NOMO-1 treated with DMSO at 0.1 percent for 48 hours (cell line): ENCODE measurements around the gene PSD2.

Experiments
- DNase-seq: peaks from one replicate; lab custom pipeline; 2025; ENCODE audit not compliant: unreplicated experiment; lab: John Stamatoyannopoulos, UW

The PSD2 gene

DNA sequence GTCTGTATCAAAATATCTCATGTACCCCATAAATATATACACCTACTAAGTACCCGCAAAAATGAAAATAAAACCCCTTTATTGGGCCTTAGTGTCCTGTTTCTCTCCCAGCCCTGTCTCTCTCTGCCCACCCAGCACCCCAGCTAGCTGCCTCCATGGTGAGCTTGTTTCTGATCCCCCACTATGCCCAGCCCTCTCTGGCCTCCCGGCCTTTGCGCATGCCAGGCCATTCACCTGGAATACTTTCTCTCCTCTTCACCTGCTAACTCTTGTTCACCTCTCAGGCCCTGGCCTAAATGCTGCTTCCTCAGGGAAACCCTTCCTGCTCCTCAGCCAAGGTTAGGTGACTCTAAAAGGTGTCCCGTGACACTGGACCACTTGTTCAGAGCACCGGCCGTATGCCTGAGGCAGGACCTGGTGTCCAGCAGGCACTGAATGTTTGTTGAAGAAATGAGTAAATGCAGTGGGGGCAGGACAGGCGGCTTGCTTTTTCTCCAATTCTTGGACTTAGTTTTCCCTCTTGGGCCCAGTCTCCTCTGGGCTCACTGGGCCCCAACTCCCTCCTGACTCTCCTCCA lies 58.5 kb downstream of the PSD2 start:
- no peak for DNase-seq

DNA sequence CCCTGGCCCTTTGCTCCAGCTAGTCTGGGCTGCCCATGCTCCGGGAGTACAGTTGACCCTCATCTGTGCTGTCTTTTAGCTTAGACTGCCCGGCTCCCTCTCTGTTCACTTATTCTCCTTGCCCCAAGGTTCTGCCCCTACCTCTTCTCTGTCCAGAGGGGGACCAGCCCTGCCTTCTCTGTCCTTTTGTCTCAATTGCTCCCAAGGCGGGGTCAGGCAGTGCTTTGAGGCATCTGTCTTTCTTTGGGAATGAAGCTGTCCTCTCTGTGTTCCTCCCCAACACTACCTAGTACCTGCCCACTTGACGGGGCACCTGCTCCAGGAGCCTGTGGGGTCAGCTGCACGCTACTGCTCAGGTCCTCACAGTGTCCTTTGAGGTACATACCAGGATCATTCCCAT lies 59.3 kb downstream of the PSD2 start:
- DNase-seq: no peak

DNA sequence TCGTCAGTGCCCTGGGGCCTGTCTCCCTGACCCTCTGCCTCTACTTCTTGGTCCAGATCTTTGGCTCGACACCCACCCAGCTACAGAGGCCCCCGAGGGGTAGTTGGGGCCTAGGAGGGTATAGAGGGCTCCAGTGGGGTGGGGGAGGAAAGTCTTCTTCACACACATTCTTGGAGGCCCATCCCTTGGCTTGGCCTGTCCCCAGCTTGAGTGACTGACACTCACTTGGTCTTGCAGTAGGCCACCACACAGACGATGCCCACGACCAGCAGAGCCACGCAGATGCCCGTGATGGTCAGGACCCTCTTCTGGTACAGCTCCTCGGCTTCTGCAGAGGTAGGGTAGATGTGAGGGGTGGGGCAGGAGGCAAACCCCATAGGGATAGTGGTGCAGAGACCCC lies 59.8 kb downstream of the PSD2 start:
- DNase-seq: no peak

DNA sequence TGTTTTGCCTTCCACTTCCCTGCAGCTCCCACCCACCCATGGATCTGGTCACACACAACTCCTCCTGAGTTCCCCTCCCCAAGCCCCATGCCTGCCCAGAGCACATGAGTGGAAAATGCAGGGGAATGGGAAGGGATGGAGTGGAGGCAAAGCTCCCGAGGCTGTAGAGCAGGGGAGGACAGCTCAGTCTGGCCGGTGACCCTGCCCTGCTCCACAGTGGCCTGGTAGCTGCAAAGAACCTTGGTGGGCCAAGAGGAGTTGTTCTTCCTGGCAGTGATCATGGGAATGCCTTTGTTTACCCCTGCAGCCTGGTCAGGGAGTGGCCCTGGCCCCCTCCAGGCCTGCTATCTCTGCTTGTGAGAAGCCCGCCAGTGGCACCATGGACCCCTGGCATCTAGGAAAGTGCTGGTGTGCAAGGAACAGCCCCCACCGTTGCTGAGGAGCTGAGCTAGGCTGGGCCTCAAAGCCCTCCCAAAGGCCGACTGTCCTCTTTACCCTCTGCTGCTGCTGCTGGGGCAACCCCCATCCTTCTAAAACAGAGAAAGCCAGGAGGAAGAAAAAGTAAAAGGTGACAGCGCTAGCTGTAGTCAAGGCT lies 60.4 kb downstream of the PSD2 start:
- DNase-seq: no peak

DNA sequence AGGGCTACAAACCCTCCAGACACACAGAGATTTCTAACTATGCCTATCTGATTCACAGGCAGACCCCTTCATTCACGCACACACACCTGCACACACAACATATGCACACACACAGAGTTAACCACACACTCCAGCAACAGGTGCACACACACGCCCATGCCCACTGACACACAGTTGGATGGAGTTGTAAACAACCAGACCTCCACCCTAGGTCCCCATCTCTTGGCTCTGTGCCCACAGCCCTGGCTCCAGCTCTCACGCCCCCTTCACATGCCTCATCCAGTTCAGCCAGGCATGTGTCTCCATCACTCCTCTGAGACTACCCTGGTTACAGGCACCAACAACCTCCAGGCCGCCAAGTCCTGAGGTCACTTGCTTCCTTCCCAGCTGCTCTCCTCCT lies 61.1 kb downstream of the PSD2 start:
- DNase-seq: no peak

DNA sequence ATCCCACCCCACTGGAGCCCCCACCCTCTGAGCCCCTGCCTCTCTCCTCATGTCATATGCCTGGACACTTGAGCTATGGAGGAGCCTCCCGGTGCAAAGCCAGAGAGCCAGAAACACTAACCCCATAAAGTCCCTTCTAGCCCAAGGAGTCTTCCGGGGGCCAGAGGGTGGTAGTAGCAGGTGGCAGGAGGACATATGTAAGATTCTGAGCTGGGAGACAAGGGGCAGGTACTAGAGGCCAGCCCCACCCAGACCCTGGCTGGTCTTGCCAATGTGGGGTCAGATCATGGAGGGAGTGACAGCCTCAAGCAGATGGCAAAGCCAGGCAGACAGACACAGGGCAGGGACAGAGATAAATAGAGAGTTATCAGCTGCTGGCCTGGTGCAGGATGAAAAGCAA lies 63.4 kb downstream of the PSD2 start:
- no peak for DNase-seq

DNA sequence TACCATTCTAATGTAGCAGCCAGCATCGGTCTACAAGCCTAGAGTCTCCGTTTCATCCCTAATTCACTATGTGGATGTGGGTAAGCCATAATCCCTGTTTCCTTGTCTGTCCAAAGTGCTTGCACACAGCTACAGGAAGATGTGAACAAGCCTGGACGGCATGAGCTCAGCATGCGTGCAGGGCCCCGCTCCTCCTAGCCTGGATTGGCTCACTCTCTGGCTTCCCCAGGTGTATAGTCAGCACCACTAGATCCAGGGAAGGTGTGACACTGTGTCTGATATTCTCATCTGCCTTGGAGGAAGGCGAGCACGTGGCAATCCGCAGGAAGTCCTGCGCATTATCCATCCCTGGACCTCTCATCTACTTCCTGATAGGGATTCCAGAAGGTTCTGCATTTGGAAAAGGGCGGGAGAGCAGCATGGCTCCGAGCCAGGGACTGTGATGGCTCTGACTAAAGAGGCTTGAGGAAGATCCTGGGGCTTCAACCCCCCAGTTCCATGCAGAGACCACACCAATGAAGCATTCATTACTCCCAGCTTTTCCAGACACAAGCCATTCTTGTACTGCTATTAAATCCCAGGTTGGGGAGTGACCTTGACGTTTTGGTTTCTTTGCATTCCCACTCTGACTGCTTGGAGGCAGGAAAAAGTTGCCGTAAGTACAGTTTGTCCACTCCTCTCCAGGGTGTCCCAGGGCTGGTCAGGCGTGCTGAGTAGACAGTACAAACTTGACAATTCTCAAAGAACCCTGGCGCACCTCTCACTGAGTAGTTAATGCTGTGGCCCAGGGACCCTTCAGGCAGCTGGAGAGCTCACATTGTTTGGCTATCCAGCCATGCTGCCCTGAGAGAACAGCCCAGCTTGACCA lies 65.6 kb downstream of the PSD2 start:
- DNase-seq: no peak

DNA sequence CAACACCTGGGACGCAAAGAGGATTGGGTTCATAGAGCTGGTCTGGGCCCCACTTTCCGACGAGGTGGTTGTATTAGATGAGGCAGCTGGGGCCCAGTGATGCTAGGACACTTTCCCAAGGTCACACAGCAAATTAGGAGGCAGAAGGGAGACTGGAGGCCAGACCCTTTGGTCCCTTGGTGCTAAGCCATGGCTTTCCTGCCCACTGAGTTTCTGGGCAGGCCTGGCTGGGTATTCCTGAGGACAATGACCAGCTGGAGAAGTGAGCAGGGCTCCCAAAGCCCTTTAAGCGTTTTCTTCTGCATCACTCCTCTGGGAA lies 66.2 kb downstream of the PSD2 start:
- DNase-seq: no peak

DNA sequence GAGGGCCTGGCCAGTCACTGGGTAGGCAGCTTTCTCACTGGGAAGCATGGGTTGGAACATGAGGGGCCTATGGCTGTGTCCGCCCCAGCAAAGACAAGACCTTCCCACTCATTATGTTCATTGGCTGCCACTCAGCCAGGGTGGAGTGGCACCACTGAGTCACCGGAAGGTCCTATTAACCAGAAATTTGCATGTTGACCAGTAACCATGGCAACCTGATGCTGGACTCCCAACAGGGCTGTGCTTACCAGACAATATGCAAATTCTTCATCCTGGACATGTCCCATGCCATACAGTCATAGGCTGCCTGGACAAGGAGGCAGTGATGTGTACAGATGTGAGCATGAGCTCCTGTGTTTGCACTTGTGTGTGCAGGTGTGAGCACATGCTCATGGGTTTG lies 66.7 kb downstream of the PSD2 start:
- DNase-seq: no peak

DNA sequence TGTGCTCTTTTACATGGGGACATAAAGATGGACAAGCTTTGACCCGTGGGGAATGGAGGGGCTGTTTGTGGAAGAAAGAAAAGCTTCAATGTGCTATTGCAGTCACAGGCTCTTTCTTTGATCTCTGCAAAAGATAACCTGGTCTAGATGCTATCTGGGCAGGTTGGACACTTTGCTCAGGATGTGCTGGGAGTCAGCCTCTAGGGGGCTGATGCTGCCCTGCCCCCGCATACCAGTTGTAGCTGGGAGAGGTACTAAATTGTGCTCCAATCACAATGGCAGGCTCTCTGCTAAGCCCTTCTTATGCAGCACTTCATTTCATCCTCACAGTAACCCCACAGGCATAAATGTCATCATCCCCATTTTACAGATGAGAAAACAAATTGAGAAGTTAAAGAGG lies 67.2 kb downstream of the PSD2 start:
- no peak for DNase-seq

DNA sequence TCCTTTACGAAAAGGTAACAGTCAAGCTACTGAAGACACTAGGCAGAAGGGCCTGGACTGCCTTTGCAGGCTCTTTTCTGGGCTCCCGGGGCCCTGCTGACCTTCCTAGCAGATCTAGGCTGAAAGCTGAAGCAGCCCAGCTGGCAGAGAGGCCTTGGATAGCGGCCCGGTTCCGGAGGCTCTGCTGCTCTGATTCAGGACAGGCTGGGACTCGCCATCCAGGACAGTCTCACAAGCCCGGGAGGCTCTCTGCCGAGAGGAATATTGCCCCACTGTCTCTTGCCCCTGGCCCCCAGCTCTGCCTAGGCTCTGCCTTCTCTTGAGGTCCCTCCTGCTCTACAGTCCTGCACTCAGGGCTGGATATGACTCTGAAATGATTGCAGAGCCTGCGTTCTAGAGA lies 67.8 kb downstream of the PSD2 start:
- no peak for DNase-seq

DNA sequence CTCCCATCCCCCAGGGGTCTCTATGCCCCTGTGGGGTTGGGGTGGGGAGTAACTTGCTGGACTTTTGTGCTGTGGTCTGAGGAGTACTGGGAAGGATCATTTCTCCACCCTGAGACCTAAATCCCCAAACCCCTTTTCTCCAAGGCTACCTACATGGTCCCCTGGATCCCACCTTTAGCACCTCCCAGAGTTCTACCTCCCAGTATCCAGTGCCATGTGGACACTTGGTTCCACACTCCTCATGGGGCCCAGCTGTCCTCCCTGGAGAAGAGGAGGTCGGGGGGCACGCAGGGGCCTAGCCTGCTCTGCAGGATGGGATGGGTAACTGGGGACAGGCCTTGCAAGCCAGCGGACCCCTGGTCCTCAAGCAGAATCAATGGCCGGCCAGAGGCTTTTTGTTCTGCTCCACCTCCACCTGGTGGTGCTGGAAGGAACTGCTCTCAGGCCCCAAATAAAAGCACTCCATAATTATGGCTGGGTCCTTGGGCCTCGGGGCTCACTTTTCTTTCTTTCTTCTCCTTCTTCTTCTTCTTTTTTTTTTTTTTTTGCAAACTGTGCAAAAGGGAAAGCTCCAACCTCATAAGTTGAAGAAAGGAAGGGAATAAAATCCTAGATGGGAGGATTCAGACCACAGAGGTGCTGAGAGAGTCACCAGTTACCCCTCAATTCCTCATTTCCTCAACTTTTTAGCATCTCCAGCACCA lies 68.4 kb downstream of the PSD2 start:
- DNase-seq: peak; percentile 45

DNA sequence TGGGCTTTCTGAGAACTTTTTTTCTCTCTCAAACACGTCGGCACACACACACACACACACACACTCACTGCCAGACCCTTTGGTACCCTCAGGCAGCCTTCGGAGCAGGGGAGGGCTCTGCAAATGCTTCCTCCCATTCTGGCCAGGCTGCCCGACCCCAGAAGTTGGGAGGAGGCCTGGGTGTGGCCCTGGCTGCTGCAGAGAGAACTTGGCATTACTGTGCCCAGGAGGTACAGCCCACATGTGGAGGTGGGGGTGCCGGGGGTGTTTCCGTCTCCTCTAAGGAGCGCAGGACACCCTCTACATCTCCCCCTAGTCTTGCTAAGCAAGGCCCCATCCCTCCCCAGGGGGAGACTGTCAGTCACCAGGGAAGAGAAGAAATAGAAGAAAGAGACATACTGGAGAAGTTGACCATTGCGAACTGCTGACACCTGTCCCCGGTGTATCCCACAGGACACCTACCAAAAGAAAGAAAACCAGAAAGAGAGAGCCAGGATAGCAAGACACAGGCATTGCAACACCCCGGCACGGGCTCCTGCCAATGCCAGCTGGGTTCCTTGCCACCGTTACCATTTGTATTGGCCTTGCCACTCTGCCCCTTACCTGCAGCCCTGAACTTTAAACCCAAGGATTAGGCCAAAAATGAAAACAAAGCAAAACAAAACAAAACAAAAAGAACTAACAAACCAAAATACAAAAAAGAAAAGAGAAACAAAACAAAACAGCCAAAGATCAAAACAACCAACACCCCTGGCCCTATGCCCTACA lies 69.3 kb downstream of the PSD2 start:
- no peak for DNase-seq

DNA sequence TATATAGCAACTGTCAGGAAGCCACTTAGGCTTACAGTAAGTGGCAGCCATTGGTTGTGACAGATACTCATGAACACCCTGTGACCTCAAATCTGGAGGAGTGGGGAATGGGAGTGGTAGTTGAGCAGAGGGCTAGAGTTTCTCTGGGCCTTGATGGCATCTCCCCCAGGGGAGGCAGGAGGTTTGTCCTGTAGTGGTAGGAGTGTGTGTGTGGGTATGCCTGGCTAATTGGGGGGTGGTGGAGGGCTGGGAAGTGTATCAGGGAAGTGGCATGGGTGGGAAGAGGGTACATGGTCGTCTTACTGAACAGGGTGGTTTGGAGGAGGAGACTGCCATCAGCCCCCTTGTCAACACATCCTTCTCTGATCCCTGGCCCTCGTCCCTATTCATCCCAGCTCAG lies 71.5 kb downstream of the PSD2 start:
- no peak for DNase-seq

DNA sequence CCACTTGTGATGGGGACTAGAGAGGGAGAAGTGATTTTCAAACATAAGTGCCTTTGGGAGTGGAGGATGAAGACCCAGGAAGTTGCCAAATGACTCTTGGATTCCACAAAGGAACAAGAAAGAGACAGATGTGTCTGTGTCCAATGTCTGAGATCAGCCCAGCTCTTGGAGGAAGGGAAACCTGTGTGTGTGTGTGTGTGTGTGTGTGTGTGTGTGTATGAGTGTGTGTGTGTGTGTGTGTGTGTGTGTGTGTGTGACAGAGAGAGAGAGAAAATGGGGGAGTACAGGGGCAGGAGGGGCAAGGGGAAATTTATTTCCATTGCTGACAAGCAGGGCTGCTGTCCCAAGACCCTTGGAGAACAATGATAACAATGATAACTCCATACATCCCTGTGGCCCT lies 72.0 kb downstream of the PSD2 start:
- no peak for DNase-seq

DNA sequence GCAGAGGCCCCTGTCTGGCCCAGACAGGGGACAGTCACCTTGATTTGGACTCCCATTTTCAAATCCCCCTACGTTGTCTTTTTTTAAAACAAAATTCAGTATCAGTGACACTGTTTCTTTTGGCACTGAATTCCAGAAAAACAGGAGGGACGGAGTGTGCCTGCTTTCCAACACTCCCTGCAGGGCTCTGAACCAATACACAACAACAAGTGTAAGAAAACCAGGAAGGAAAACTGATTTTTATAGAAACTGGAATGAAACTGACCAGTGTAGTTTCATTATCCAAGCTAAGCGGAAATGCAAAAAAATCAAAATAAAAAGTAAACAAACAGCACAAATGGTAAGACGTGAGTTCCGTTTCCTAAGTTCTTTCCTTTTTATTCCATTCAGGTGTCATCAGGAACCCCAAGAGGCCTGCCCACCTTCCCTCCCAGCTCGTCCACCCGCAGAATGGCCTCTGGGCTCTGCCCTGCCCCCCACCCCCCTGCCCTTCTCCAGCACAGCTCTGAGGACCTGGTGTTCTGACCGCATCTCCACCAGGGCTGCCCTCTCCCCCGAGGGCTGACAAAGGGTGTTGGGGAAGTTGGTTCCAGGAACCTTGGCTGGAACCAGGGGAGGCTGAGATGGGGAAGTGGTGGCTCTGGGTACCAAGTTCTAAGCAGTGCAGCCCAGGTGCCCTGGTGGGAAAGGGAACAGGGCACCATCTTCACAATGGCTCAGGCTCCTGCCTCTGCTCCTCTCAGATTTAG lies 73.6 kb downstream of the PSD2 start:
- DNase-seq: no peak

DNA sequence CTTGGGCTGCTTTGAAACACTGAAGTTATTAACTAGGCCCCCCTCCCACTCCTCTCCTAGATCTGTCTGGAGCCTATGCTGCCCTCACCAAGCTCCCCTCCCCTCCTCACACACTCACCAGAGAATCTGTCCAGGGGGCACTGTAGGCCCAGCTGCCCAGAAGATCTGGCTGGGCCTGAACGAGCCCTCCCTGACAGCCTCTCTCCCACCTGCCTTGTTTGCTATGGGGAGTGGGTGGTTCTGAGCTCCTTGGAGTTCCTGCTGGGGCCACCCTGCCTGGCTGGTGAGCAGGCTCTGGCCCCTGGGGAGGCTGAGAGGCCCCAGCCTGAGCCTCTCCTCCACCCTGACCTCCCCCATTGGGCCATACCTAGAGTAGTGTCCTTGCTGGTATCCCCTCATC lies 75.1 kb downstream of the PSD2 start:
- no peak for DNase-seq

DNA sequence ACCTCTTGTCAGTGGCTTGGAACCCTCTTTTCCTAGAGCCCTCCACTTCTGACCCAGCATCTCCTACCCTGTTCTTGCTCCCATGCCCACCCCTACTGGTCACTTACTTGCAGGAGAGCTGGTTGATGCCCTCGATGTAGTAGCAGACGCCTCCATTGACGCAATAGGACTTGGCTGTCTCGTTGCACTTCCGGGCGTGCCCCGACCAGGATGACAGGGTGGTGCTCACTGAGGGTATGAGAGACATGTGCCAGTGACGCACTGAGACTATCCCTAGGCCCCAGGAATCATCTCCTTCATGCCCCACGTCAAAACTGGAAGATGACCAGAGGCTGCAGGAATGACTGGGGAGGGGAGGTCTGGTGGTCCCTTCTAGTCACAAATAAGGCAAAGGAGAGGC lies 76.0 kb downstream of the PSD2 start:
- DNase-seq: no peak

DNA sequence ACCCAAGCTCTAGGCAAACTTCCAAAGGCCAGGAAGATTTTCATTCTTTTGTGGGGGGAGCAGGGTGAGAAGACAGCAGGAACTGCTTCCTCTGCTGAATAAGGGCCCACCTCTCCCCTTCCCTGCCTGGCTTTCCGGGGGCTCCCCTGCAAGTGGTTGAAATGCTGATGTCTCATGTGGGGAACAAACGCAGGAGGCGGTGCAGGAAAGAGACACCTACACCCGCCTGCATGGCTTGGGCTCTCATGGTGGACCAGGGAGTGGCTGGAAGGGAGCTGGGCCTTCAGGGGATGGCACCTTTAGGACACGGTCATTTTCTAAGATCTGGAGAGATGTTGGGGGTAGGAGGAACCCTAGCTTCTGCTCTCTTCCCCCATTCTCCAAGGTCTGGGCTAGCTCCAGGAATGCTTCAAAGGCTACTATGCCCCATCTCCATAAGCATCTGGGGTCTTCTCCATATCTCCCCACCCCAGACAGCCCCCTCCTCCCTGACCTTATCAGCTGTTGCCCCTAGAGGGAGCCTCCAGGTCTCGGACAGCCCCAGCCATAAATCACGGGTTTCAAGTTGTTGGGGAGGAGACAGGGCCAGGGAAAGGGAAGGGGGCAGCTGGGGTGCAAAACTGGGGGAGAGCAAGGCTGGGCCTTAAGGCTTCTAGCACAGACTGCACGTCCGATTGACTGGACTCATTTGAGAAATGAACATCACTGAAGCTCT lies 76.6 kb downstream of the PSD2 start:
- DNase-seq: no peak
